HepG2 (cell line): ENCODE results near the gene WIPF3. TPM values are rescaled to one million over a fixed set of nuclear protein-coding genes. Genes with fewer than 3 reads are reported as not detected.

Experiments used
- ATAC-seq: fragments of 200-7000 bp; cut with Tn5 transposase; 3 replicates; pipeline ENCODE4 v1.9.1; 2020; ENCODE audit warnings: mild to moderate bottlenecking, moderate library complexity
- BruUV-seq: library from RNA; stranded (reverse); fragments of 400-500 nt; replicated peaks from 2 replicates; lab custom pipeline; 2021; lab: Mats Ljungman, UMichigan
- CTCF ChIA-PET: fragments of 300-600 bp; formaldehyde crosslinking; extraction: SDS; loops from one replicate; lab custom pipeline; 2021; ENCODE audit warnings: low total read pairs, inconsistent platforms, low intra/inter-chr PET ratio; lab: Yijun Ruan, JAX
- POLR2A ChIA-PET: fragments of 350-600 bp; sonication (Branson Sonifier 250); formaldehyde crosslinking; loops from one replicate; lab custom pipeline; 2020; ENCODE audit warnings: antibody characterized with exemption, inconsistent platforms; lab: Yijun Ruan, JAX
- DNase-seq: peaks from one replicate; pipeline ENCODE4 v3.0.0-alpha.2; 2015; ENCODE audit warnings: low spot score
- FAIRE-seq: peaks from 3 replicates; lab custom pipeline; 2011; peaks lifted over from hg19 to GRCh38; lab: Jason Lieb, UNC
- H2AFZ ChIP-seq: one replicate; pipeline ENCODE4 v1.6.1; 2011; ENCODE audit warnings: low read length, inconsistent platforms
- H3K27ac ChIP-seq: fragments of 300-600 bp; 3 replicates; pipeline ENCODE4 v1.8.0; 2011; ENCODE audit warnings: mixed run types, mild to moderate bottlenecking, mixed read lengths, low read length, inconsistent platforms; ENCODE audit not compliant: insufficient read depth; ENCODE audit errors: extremely low read length
- H3K27me3 ChIP-seq, 2 experiments: fragments of 200-600 bp in 1 of 2; 2 replicates in 1 of 2; 3 replicates in 1 of 2; pipeline versions ENCODE4 v1.6.0 to v1.8.0; 2011; ENCODE audit warnings: low read length in 2 of 2, mild to moderate bottlenecking in 2 of 2, moderate library complexity in 2 of 2, inconsistent platforms in 1 of 2; ENCODE audit not compliant: insufficient read depth in 2 of 2, control insufficient read depth in 1 of 2
- H3K36me3 ChIP-seq, 2 experiments: fragments of 200-600 bp in 1 of 2; replicated peaks in 1 of 2; 2 replicates in 1 of 2; 3 replicates in 1 of 2; pipeline versions ENCODE4 v1.5.1 to v1.8.0; 2011; ENCODE audit warnings: low read length in 2 of 2, inconsistent platforms in 1 of 2; ENCODE audit not compliant: insufficient read depth in 2 of 2, control insufficient read depth in 1 of 2
- H3K4me1 ChIP-seq: 2 replicates; pipeline ENCODE4 v1.5.1; 2012; ENCODE audit warnings: low read length, inconsistent platforms; ENCODE audit not compliant: insufficient read depth
- H3K4me2 ChIP-seq: 2 replicates; pipeline ENCODE4 v1.6.0; 2011; ENCODE audit warnings: low read depth, low read length, inconsistent platforms
- H3K4me3 ChIP-seq, 3 experiments: fragments of 200-600 bp in 1 of 3; sonication (generic), shearing (Covaris generic) in 1 of 3; replicated peaks in 1 of 3; 2 replicates each; pipeline ENCODE4 v1.5.1; 2011 to 2016; ENCODE audit warnings: low read length in 3 of 3, inconsistent platforms in 2 of 3, low read depth in 2 of 3, mild to moderate bottlenecking in 2 of 3, control low read depth in 1 of 3, mixed read lengths in 1 of 3; ENCODE audit not compliant: insufficient read depth in 1 of 3
- H3K79me2 ChIP-seq: one replicate; pipeline ENCODE4 v1.6.1; 2011; ENCODE audit warnings: low read length, inconsistent platforms; ENCODE audit not compliant: insufficient read depth
- H3K9ac ChIP-seq: 2 replicates; pipeline ENCODE4 v1.6.0; 2011; ENCODE audit warnings: mild to moderate bottlenecking, low read depth, low read length, inconsistent platforms; ENCODE audit not compliant: insufficient read depth
- H3K9me3 ChIP-seq: 2 replicates; pipeline ENCODE4 v1.5.1; 2012; ENCODE audit warnings: mild to moderate bottlenecking, low read length
- H4K20me1 ChIP-seq: 2 replicates; pipeline ENCODE4 v1.6.0; 2011; ENCODE audit warnings: inconsistent platforms, mild to moderate bottlenecking, low read length, moderate library complexity; ENCODE audit not compliant: insufficient read depth
- CEBPB ChIP-seq: IDR thresholded peaks from 2 replicates; pipeline ENCODE4 v1.6.1; 2011; ENCODE audit warnings: low read depth, low read length, improper control_type of control experiment, borderline replicate concordance
- KDM4B ChIP-seq: sonication (generic); formaldehyde crosslinking; IDR thresholded peaks from 2 replicates; pipeline ENCODE4 v1.4.0; 2020; ENCODE audit warnings: missing genetic modification reagents
- KLF9 ChIP-seq: IDR thresholded peaks from 2 replicates; pipeline ENCODE4 v1.6.1; 2016; ENCODE audit warnings: low read depth
- MEIS1 ChIP-seq: sonication (generic); formaldehyde crosslinking; IDR thresholded peaks from 2 replicates; pipeline ENCODE4 v1.9.0; 2021; ENCODE audit warnings: mild to moderate bottlenecking, missing genetic modification reagents, moderate library complexity, borderline replicate concordance
- SALL2 ChIP-seq: sonication (generic); formaldehyde crosslinking; IDR thresholded peaks from 2 replicates; pipeline ENCODE4 v1.8.1; 2023; ENCODE audit warnings: mild to moderate bottlenecking, missing genetic modification reagents, inconsistent platforms
- ZNF234 ChIP-seq: sonication (generic); formaldehyde crosslinking; conservative IDR thresholded peaks from 2 replicates; pipeline ENCODE4 v1.5.1; 2020; ENCODE audit warnings: mild to moderate bottlenecking, missing genetic modification reagents
- ZNF264 ChIP-seq: sonication (generic); formaldehyde crosslinking; IDR thresholded peaks from 2 replicates; pipeline ENCODE4 v1.4.0; 2020; ENCODE audit warnings: missing genetic modification reagents
- ZNF432 ChIP-seq: sonication (generic); formaldehyde crosslinking; IDR thresholded peaks from 2 replicates; pipeline ENCODE4 v1.5.0; 2020; ENCODE audit warnings: missing genetic modification reagents, mild to moderate bottlenecking, borderline replicate concordance
- ZNF746 ChIP-seq: sonication (generic); formaldehyde crosslinking; IDR thresholded peaks from 2 replicates; pipeline ENCODE4 v1.8.0; 2022; ENCODE audit warnings: mild to moderate bottlenecking, missing genetic modification reagents
- WGBS: methylation state at CpG from one replicate; pipeline ENCODE4 v1.1.6; 2017; ENCODE audit warnings: low lambda C conversion rate; 5-methylcytosine and 5-hydroxymethylcytosine counted together
- in situ Hi-C: cut with HindIII; loops from 2 replicates; pipeline ENCODE4 v1.10.0; 2017; ENCODE audit warnings: low pct_unique_long_range_greater_than_20kb; ENCODE audit not compliant: extremely low pct_ligation_motif_present
- intact Hi-C: fragments of 100-400 bp; cut with micrococcal nuclease; formaldehyde crosslinking; loops from one replicate; pipeline ENCODE4 v1.10.0; 2022; ENCODE audit not compliant: unreplicated experiment
- polyA plus RNA-seq, 8 experiments: library from polyadenylated mRNA; depleted of rRNA in 3 of 8; stranded (reverse) in 7 of 8; unstranded in 1 of 8; fragments of >200 nt; fragmentation: Illumina TruSeq in 4 of 8; extraction: Trizol in 4 of 8; gene quantifications; 2 replicates each; pipeline versions ENCODE4 v1.2.1 to v1.2.3, GENCODE V29; 2011 to 2016; ENCODE audit warnings: low read depth in 4 of 8, missing spikeins in 1 of 8, mixed read lengths in 1 of 8; ENCODE audit not compliant: insufficient read depth in 1 of 8
- total RNA-seq, 5 experiments: library from RNA; depleted of rRNA; stranded (reverse); fragments of >200 nt; fragmentation: Illumina TruSeq; extraction: Trizol; gene quantifications; 2 replicates each; pipeline ENCODE4 v1.2.3, GENCODE V29; 2016; ENCODE audit warnings: low read depth in 1 of 5
- TF ChIP-seq, protein P1 (sequence below): sonication (generic); formaldehyde crosslinking; IDR thresholded peaks from 2 replicates; pipeline ENCODE4 v1.9.0; 2022; ENCODE audit warnings: missing genetic modification reagents, mild to moderate bottlenecking, borderline replicate concordance
- TF ChIP-seq, protein P2 (sequence below), 2 experiments: sonication (generic) in 1 of 2; formaldehyde crosslinking in 1 of 2; IDR thresholded peaks; 2 replicates each; pipeline versions ENCODE4 v1.6.1 to v1.9.0; 2014 to 2022; ENCODE audit warnings: antibody characterized with exemption in 1 of 2, borderline replicate concordance in 1 of 2, inconsistent platforms in 1 of 2, low read depth in 1 of 2, missing genetic modification reagents in 1 of 2
- TF ChIP-seq, protein P3 (sequence below): sonication (generic); formaldehyde crosslinking; IDR thresholded peaks from 2 replicates; pipeline ENCODE4 v1.8.0; 2022; ENCODE audit warnings: mild to moderate bottlenecking, missing genetic modification reagents, borderline replicate concordance

Gene WIPF3
- total and polyA plus RNA-seq, 2 of the 13 experiments (the other 11 are each of a cell fraction or from before 2014, with no cell fraction given) = 0.03 TPM; not detected in 1

DNA sequence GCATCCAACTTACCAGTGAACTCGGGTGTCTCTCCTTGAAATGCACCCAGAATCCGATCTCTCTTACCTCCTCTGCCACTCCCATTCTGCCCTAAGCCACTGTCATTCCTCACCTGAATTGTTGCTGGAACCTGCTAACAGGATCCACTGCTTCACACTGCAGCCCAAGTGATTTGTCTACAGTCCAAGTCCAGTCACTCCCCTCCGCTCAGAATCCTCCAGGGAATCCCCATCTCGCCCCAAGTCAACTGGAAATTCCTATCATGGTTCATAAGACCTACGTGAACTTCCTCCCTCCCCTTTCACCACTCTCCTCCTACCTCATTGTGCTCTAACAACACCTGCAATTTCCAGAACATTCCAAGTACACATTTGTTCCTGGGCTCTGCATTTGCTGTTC is 92.0 kb downstream of the WIPF3 start:
- 19% methylated on average over 5 of the region's 5 CpGs for WGBS
- no peaks in the 10 kb centered on the region for H3K9me3 ChIP-seq
- no TSS peak for BruUV-seq
- ATAC-seq (no peak), DNase-seq (no peak), FAIRE-seq (no peak)
- H3K9ac ChIP-seq = no peak overlapping the region
- CTCF ChIA-PET = no interaction called here
- H2AFZ ChIP-seq = no peak overlapping the region
- H4K20me1 ChIP-seq = no peaks in the 10 kb centered on the region
- in situ Hi-C loops = no loop called here
- H3K36me3 ChIP-seq = no peaks in the 10 kb centered on the region
- no peaks in the 10 kb centered on the region for H3K79me2 ChIP-seq
- no peaks in the 10 kb centered on the region for H3K4me1 ChIP-seq
- intact Hi-C loops = no loop called here
- H3K27me3 ChIP-seq = 0 out of 5 replicates have a peak, but pooled peaks cover 0 to 4% of the 10 kb centered on the region in 2 experiments
- no peak overlapping the region for H3K4me3 ChIP-seq
- no peak overlapping the region for H3K27ac ChIP-seq
- POLR2A ChIA-PET = no interaction called here
- no peak overlapping the region for H3K4me2 ChIP-seq
- TF ChIP-seq, protein P1, sequence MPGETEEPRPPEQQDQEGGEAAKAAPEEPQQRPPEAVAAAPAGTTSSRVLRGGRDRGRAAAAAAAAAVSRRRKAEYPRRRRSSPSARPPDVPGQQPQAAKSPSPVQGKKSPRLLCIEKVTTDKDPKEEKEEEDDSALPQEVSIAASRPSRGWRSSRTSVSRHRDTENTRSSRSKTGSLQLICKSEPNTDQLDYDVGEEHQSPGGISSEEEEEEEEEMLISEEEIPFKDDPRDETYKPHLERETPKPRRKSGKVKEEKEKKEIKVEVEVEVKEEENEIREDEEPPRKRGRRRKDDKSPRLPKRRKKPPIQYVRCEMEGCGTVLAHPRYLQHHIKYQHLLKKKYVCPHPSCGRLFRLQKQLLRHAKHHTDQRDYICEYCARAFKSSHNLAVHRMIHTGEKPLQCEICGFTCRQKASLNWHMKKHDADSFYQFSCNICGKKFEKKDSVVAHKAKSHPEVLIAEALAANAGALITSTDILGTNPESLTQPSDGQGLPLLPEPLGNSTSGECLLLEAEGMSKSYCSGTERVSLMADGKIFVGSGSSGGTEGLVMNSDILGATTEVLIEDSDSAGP = no peak
- TF ChIP-seq CEBPB (no peak), ZNF234 (CRISPR knock-in tag) (no peak), MEIS1 (CRISPR knock-in tag) (no peak), KLF9 (CRISPR knock-in tag) (no peak), KDM4B (CRISPR knock-in tag) (no peak), ZNF264 (CRISPR knock-in tag) (no peak), ZNF746 (CRISPR knock-in tag) (no peak), ZNF432 (CRISPR knock-in tag) (no peak), SALL2 (no peak)
- TF ChIP-seq, protein P2, sequence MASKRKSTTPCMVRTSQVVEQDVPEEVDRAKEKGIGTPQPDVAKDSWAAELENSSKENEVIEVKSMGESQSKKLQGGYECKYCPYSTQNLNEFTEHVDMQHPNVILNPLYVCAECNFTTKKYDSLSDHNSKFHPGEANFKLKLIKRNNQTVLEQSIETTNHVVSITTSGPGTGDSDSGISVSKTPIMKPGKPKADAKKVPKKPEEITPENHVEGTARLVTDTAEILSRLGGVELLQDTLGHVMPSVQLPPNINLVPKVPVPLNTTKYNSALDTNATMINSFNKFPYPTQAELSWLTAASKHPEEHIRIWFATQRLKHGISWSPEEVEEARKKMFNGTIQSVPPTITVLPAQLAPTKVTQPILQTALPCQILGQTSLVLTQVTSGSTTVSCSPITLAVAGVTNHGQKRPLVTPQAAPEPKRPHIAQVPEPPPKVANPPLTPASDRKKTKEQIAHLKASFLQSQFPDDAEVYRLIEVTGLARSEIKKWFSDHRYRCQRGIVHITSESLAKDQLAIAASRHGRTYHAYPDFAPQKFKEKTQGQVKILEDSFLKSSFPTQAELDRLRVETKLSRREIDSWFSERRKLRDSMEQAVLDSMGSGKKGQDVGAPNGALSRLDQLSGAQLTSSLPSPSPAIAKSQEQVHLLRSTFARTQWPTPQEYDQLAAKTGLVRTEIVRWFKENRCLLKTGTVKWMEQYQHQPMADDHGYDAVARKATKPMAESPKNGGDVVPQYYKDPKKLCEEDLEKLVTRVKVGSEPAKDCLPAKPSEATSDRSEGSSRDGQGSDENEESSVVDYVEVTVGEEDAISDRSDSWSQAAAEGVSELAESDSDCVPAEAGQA (IDR thresholded peaks at IDR 0.05; ENCODE audit: low read depth) = no peak
- TF ChIP-seq, protein P2 (CRISPR knock-in tag; IDR thresholded peaks at IDR 0.05; ENCODE audit: borderline replicate concordance) = no peak
- TF ChIP-seq, protein P3, sequence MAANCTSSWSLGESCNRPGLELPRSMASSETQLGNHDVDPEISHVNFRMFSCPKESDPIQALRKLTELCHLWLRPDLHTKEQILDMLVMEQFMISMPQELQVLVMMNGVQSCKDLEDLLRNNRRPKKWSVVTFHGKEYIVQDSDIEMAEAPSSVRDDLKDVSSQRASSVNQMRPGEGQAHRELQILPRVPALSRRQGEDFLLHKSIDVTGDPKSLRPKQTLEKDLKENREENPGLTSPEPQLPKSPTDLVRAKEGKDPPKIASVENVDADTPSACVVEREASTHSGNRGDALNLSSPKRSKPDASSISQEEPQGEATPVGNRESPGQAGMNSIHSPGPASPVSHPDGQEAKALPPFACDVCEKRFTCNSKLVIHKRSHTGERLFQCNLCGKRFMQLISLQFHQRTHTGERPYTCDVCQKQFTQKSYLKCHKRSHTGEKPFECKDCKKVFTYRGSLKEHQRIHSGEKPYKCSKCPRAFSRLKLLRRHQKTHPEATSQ (CRISPR knock-in tag) = no peak
